Stimulated activated naive B cell treated with anti-CD40 and anti-IgM and Interleukin-4, amounts not matched to agents 10 μg/mL and 1 μg/mL and 100 μg/mL, for 72 hours (primary cell): Measurements from ENCODE around the gene PROK2.
A peak's percentile ranks its signal among the peaks of the same experiment; 100 is the strongest.

Experiments used
- ATAC-seq, 2 donors: fragments of 150-1000 bp; cut with Tn5 transposase; replicated peaks; 2 replicates each; pipeline ENCODE4 v1.10.0; 2021; ENCODE audit warnings: moderate library complexity in 1 of 2
- DNase-seq: peaks from one replicate; pipeline ENCODE4 v3.0.0; 2021
- H3K27ac Mint-ChIP-seq: one replicate; pipeline ENCODE4 v1.8.0; 2022; ENCODE audit warnings: mild to moderate bottlenecking, mixed read lengths
- H3K27me3 Mint-ChIP-seq, 2 donors: one replicate each; pipeline ENCODE4 v1.8.0; 2022; ENCODE audit warnings: mixed read lengths in 2 of 2
- H3K36me3 Mint-ChIP-seq, 2 donors: one replicate each; pipeline ENCODE4 v1.8.0; 2022; ENCODE audit warnings: mixed read lengths in 2 of 2, mild to moderate bottlenecking in 1 of 2
- H3K4me1 Mint-ChIP-seq, 2 donors: one replicate each; pipeline ENCODE4 v1.8.0; 2022; ENCODE audit warnings: mixed read lengths in 2 of 2, mild to moderate bottlenecking in 1 of 2
- H3K4me3 Mint-ChIP-seq, 2 donors: one replicate each; pipeline ENCODE4 v1.8.0; 2022; ENCODE audit warnings: mild to moderate bottlenecking in 2 of 2, mixed read lengths in 2 of 2, moderate library complexity in 1 of 2
- H3K9me3 Mint-ChIP-seq, 2 donors: one replicate each; pipeline ENCODE4 v1.8.0; 2022; ENCODE audit warnings: mixed read lengths in 2 of 2, mild to moderate bottlenecking in 1 of 2

Gene PROK2

GRCh38 chr3:71803248-71803647 is 18.3 kb upstream of the PROK2 start:
- no peaks in the 10 kb centered on the region for H3K36me3 Mint-ChIP-seq
- peaks cover 20 to 21% of the 10 kb centered on the region in 2 donors for H3K27me3 Mint-ChIP-seq
- no peaks in the 10 kb centered on the region for H3K9me3 Mint-ChIP-seq
- no peak overlapping the region for H3K27ac Mint-ChIP-seq
- no peak overlapping the region for H3K4me3 Mint-ChIP-seq
- H3K4me1 Mint-ChIP-seq, result no peaks in the 10 kb centered on the region
- DNase-seq (no peak), ATAC-seq (no peak)

- no peaks in the 10 kb centered on the region for H3K36me3 Mint-ChIP-seq
- H3K4me1 Mint-ChIP-seq, result no peaks in the 10 kb centered on the region
- no peaks in the 10 kb centered on the region for H3K9me3 Mint-ChIP-seq
- no peak for DNase-seq
- H3K4me3 Mint-ChIP-seq, result no peak overlapping the region
- ATAC-seq, result no peak
- peaks cover 20 to 21% of the 10 kb centered on the region in 2 donors for H3K27me3 Mint-ChIP-seq
- H3K27ac Mint-ChIP-seq, result no peak overlapping the region
These were observed 17.0 kb upstream of the PROK2 start for GRCh38 chr3:71801986-71802385.

- Mint-ChIP-seq H3K4me3 (no peak overlapping the region), H3K27ac (no peak overlapping the region), H3K36me3 (no peaks in the 10 kb centered on the region), H3K27me3 (peaks cover 29 to 33% of the 10 kb centered on the region in 2 donors), H3K4me1 (no peaks in the 10 kb centered on the region), H3K9me3 (no peaks in the 10 kb centered on the region)
- ATAC-seq (no peak), DNase-seq (no peak)
These were observed 15.1 kb upstream of the PROK2 start for GRCh38 chr3:71800023-71800422.

GRCh38 chr3:71797455-71797854 is 12.5 kb upstream of the PROK2 start:
- no peak overlapping the region for H3K27ac Mint-ChIP-seq
- no peaks in the 10 kb centered on the region for H3K36me3 Mint-ChIP-seq
- no peak overlapping the region for H3K4me3 Mint-ChIP-seq
- ATAC-seq (no peak), DNase-seq (no peak)
- no peaks in the 10 kb centered on the region for H3K9me3 Mint-ChIP-seq
- H3K27me3 Mint-ChIP-seq, result peaks cover 20 to 26% of the 10 kb centered on the region in 2 donors
- no peaks in the 10 kb centered on the region for H3K4me1 Mint-ChIP-seq

GRCh38 chr3:71796290-71796689 is 11.3 kb upstream of the PROK2 start:
- Mint-ChIP-seq H3K27ac (no peak overlapping the region), H3K4me1 (no peaks in the 10 kb centered on the region), H3K9me3 (no peaks in the 10 kb centered on the region), H3K36me3 (no peaks in the 10 kb centered on the region), H3K27me3 (peaks cover 9 to 19% of the 10 kb centered on the region in 2 donors), H3K4me3 (no peak overlapping the region)
- DNase-seq, result no peak
- no peak for ATAC-seq

- H3K4me3 Mint-ChIP-seq, result no peak overlapping the region
- no peak overlapping the region for H3K27ac Mint-ChIP-seq
- no peaks in the 10 kb centered on the region for H3K9me3 Mint-ChIP-seq
- peaks cover 23 to 30% of the 10 kb centered on the region in 2 donors for H3K27me3 Mint-ChIP-seq
- H3K4me1 Mint-ChIP-seq, result no peaks in the 10 kb centered on the region
- ATAC-seq (no peak), DNase-seq (no peak)
- no peaks in the 10 kb centered on the region for H3K36me3 Mint-ChIP-seq
These were observed 6.7 kb upstream of the PROK2 start for GRCh38 chr3:71791634-71792033.

GRCh38 chr3:71789922-71790321 is 5.0 kb upstream of the PROK2 start:
- peaks cover 28 to 30% of the 10 kb centered on the region in 2 donors for H3K27me3 Mint-ChIP-seq
- H3K27ac Mint-ChIP-seq, result no peak overlapping the region
- ATAC-seq (no peak), DNase-seq (no peak)
- H3K9me3 Mint-ChIP-seq, result no peaks in the 10 kb centered on the region
- peaks cover 5 to 12% of the 10 kb centered on the region in 2 donors for H3K4me1 Mint-ChIP-seq
- no peaks in the 10 kb centered on the region for H3K36me3 Mint-ChIP-seq
- no peak overlapping the region for H3K4me3 Mint-ChIP-seq

- Mint-ChIP-seq H3K36me3 (no peaks in the 10 kb centered on the region), H3K9me3 (no peaks in the 10 kb centered on the region), H3K27me3 (peaks cover 33 to 41% of the 10 kb centered on the region in 2 donors), H3K4me1 (peaks cover 9 to 21% of the 10 kb centered on the region in 2 donors), H3K27ac (no peak overlapping the region), H3K4me3 (no peak overlapping the region)
- ATAC-seq (no peak), DNase-seq (no peak)
These were observed 3.0 kb upstream of the PROK2 start for GRCh38 chr3:71787851-71788405.

GRCh38 chr3:71786551-71786950 is 1.6 kb upstream of the PROK2 start:
- Mint-ChIP-seq H3K27me3 (peaks cover 33 to 41% of the 10 kb centered on the region in 2 donors), H3K4me3 (no peak overlapping the region)

GRCh38 chr3:71786217-71786549 is 1.2 kb upstream of the PROK2 start:
- Mint-ChIP-seq H3K27ac (peak overlapping the region; percentile 59), H3K4me3 (peak overlapping the region; percentile 74 to 81), H3K4me1 (peaks cover 9 to 21% of the 10 kb centered on the region in 2 donors), H3K36me3 (no peaks in the 10 kb centered on the region), H3K27me3 (peaks cover 37 to 41% of the 10 kb centered on the region in 2 donors), H3K9me3 (no peaks in the 10 kb centered on the region)
- no peak for ATAC-seq
- DNase-seq, result no peak

More at GRCh38 chr3:71786551-71786950, 1.6 kb upstream of the PROK2 start:
- ATAC-seq, result no peak
- Mint-ChIP-seq H3K27ac (no peak overlapping the region), H3K9me3 (no peaks in the 10 kb centered on the region), H3K36me3 (no peaks in the 10 kb centered on the region), H3K4me1 (peaks cover 9 to 21% of the 10 kb centered on the region in 2 donors)
- no peak for DNase-seq

GRCh38 chr3:71785532-71786216 is 726 bp upstream of the PROK2 start:
- H3K27ac Mint-ChIP-seq, result peak overlapping the region; percentile 59
- H3K4me3 Mint-ChIP-seq, result peak overlapping the region; percentile 74 to 81
- H3K27me3 Mint-ChIP-seq, result peaks cover 39 to 41% of the 10 kb centered on the region in 2 donors
- no peak for DNase-seq
- H3K36me3 Mint-ChIP-seq, result no peaks in the 10 kb centered on the region
- ATAC-seq, result no peak
- H3K4me1 Mint-ChIP-seq, result peaks cover 9 to 21% of the 10 kb centered on the region in 2 donors
- no peaks in the 10 kb centered on the region for H3K9me3 Mint-ChIP-seq

GRCh38 chr3:71784201-71784913 is 591 bp downstream of the PROK2 start:
- peaks cover 9 to 21% of the 10 kb centered on the region in 2 donors for H3K4me1 Mint-ChIP-seq
- H3K27ac Mint-ChIP-seq, result peak overlapping the region; percentile 90
- ATAC-seq (no peak), DNase-seq (no peak)
- H3K9me3 Mint-ChIP-seq, result no peaks in the 10 kb centered on the region
- H3K4me3 Mint-ChIP-seq, result peak overlapping the region; percentile 69 to 79
- H3K27me3 Mint-ChIP-seq, result peaks cover 41 to 43% of the 10 kb centered on the region in 2 donors
- H3K36me3 Mint-ChIP-seq, result no peaks in the 10 kb centered on the region

GRCh38 chr3:71783152-71783551 is 1.8 kb downstream of the PROK2 start:
- DNase-seq, result no peak
- H3K4me1 Mint-ChIP-seq, result peaks cover 9 to 21% of the 10 kb centered on the region in 2 donors
- no peak overlapping the region for H3K27ac Mint-ChIP-seq
- H3K4me3 Mint-ChIP-seq, result no peak overlapping the region
- no peaks in the 10 kb centered on the region for H3K9me3 Mint-ChIP-seq
- H3K36me3 Mint-ChIP-seq, result no peaks in the 10 kb centered on the region
- ATAC-seq, result no peak
- H3K27me3 Mint-ChIP-seq, result peaks cover 41 to 44% of the 10 kb centered on the region in 2 donors

GRCh38 chr3:71780430-71780829 is 4.5 kb downstream of the PROK2 start:
- no peaks in the 10 kb centered on the region for H3K36me3 Mint-ChIP-seq
- no peak overlapping the region for H3K4me3 Mint-ChIP-seq
- peaks cover 16 to 23% of the 10 kb centered on the region in 2 donors for H3K27me3 Mint-ChIP-seq
- ATAC-seq (no peak), DNase-seq (no peak)
- peaks cover 6 to 13% of the 10 kb centered on the region in 2 donors for H3K4me1 Mint-ChIP-seq
- no peak overlapping the region for H3K27ac Mint-ChIP-seq
- H3K9me3 Mint-ChIP-seq, result no peaks in the 10 kb centered on the region
